K562 (cell line): ENCODE measurements around the gene ST14. TPM values are rescaled to one million over a fixed set of nuclear protein-coding genes. Genes with fewer than 3 reads are reported as not detected.

Source experiments
- ATAC-seq: fragments of 200-7000 bp; cut with Tn5 transposase; 3 replicates; pipeline ENCODE4 v1.9.1; 2020; ENCODE audit warnings: moderate library complexity
- BruUV-seq: library from RNA; stranded (reverse); fragments of 400-500 nt; replicated peaks from 2 replicates; lab custom pipeline; 2021; lab: Mats Ljungman, UMichigan
- CTCF ChIA-PET: fragments of 300-600 bp; formaldehyde crosslinking; extraction: SDS; loops from one replicate; lab custom pipeline; 2021; ENCODE audit warnings: low intra/inter-chr PET ratio; lab: Yijun Ruan, JAX
- POLR2A ChIA-PET: fragments of 300-600, 350-650 bp; sonication (Branson Sonifier 250); formaldehyde crosslinking; extraction: SDS; loops from one replicate; lab custom pipeline; 2021; ENCODE audit warnings: antibody characterized with exemption, inconsistent platforms; lab: Yijun Ruan, JAX
- DNase-seq, 4 experiments: peaks; one replicate each; pipeline versions ENCODE4 v3.0.0 to v3.0.0-alpha.2; 2011 to 2018; ENCODE audit warnings: low spot score in 3 of 4, mixed read lengths in 3 of 4; ENCODE audit errors: extremely low read depth in 1 of 4
- FAIRE-seq: peaks from 2 replicates; lab custom pipeline; 2011; peaks lifted over from hg19 to GRCh38; lab: Jason Lieb, UNC
- H2AFZ ChIP-seq: 2 replicates; pipeline ENCODE4 v1.6.0; 2011; ENCODE audit warnings: low read depth, low read length, control low read depth, inconsistent platforms
- H3K27ac ChIP-seq: fragments of 200-600 bp; 3 replicates; pipeline ENCODE4 v1.8.0; 2011; ENCODE audit warnings: low read depth, mild to moderate bottlenecking, control low read depth, inconsistent platforms, low read length, moderate library complexity, mixed read lengths; ENCODE audit errors: extremely low read depth
- H3K27me3 ChIP-seq, 2 experiments: fragments of 300-600 bp in 1 of 2; 2 replicates in 1 of 2; 3 replicates in 1 of 2; pipeline versions ENCODE4 v1.6.0 to v1.8.0; 2011; ENCODE audit warnings: inconsistent platforms in 2 of 2, low read length in 2 of 2, mild to moderate bottlenecking in 1 of 2, mixed read lengths in 1 of 2, moderate library complexity in 1 of 2; ENCODE audit not compliant: control insufficient read depth in 2 of 2, insufficient read depth in 2 of 2
- H3K36me3 ChIP-seq: fragments of 300-600 bp; 3 replicates; pipeline ENCODE4 v1.8.0; 2011; ENCODE audit warnings: mild to moderate bottlenecking, low read length, inconsistent platforms; ENCODE audit not compliant: control insufficient read depth, insufficient read depth
- H3K4me1 ChIP-seq, 2 experiments: fragments of 200-600 bp in 1 of 2; replicated peaks in 1 of 2; 2 replicates in 1 of 2; 3 replicates in 1 of 2; pipeline versions ENCODE4 v1.5.1 to v1.8.0; 2011; ENCODE audit warnings: inconsistent platforms in 2 of 2, low read length in 2 of 2, mild to moderate bottlenecking in 1 of 2, mixed read lengths in 1 of 2, moderate library complexity in 1 of 2; ENCODE audit not compliant: control insufficient read depth in 2 of 2, insufficient read depth in 2 of 2
- H3K4me2 ChIP-seq: 2 replicates; pipeline ENCODE4 v1.6.1; 2011; ENCODE audit warnings: low read length, control low read depth, inconsistent platforms, mixed read lengths; ENCODE audit not compliant: insufficient read depth
- H3K4me3 ChIP-seq: fragments of 200-600 bp; sonication (generic), shearing (Covaris generic); 2 replicates; pipeline ENCODE4 v1.5.1; 2016; ENCODE audit warnings: control low read depth, inconsistent platforms
- H3K79me2 ChIP-seq: fragments of 200-600 bp; 3 replicates; pipeline ENCODE4 v1.8.0; 2011; ENCODE audit warnings: low read length, inconsistent platforms; ENCODE audit not compliant: control insufficient read depth, insufficient read depth
- H3K9ac ChIP-seq, 2 experiments: 2 replicates each; pipeline versions ENCODE4 v1.6.0 to v1.6.1; 2011; ENCODE audit warnings: low read depth in 2 of 2, low read length in 2 of 2, control low read depth in 1 of 2, inconsistent platforms in 1 of 2, mild to moderate bottlenecking in 1 of 2, mixed read lengths in 1 of 2; ENCODE audit not compliant: insufficient read depth in 1 of 2
- H3K9me1 ChIP-seq: one replicate; pipeline ENCODE4 v1.6.0; 2011; ENCODE audit warnings: inconsistent platforms, mild to moderate bottlenecking, low read length, moderate library complexity; ENCODE audit not compliant: control insufficient read depth, insufficient read depth
- H3K9me3 ChIP-seq: replicated peaks from 2 replicates; pipeline ENCODE4 v1.5.1; 2011; ENCODE audit warnings: low read depth, low read length, inconsistent platforms; ENCODE audit not compliant: control insufficient read depth, insufficient read depth
- H4K20me1 ChIP-seq: replicated peaks from 2 replicates; pipeline ENCODE4 v1.6.1; 2011; ENCODE audit warnings: low read length, inconsistent platforms, mixed read lengths; ENCODE audit not compliant: control insufficient read depth, insufficient read depth
- CREB3 ChIP-seq: fragments of 450-650 bp; conservative IDR thresholded peaks from 2 replicates; pipeline ENCODE4 v1.6.1; 2016; ENCODE audit warnings: missing genetic modification characterization, low read depth, mild to moderate bottlenecking, missing compliant biosample characterization, moderate library complexity
- E2F3 ChIP-seq: fragments of 250-450 bp; sonication (Bioruptor Pico); IDR thresholded peaks from 2 replicates; pipeline ENCODE4 v1.4.0; 2020; ENCODE audit warnings: mild to moderate bottlenecking
- MCM2 ChIP-seq: fragments of 450-650 bp; IDR thresholded peaks from 2 replicates; pipeline ENCODE4 v1.6.1; 2017; ENCODE audit warnings: low read depth, mild to moderate bottlenecking
- MXI1 ChIP-seq: IDR thresholded peaks from 2 replicates; pipeline ENCODE4 v1.6.1; 2011; ENCODE audit warnings: low read depth, mild to moderate bottlenecking, improper control_type of control experiment, low read length
- NFATC3 ChIP-seq: fragments of 450-650 bp; IDR thresholded peaks from 2 replicates; pipeline ENCODE4 v1.6.1; 2017; ENCODE audit warnings: mild to moderate bottlenecking
- NFXL1 ChIP-seq: fragments of 450-650 bp; formaldehyde crosslinking; IDR thresholded peaks from 2 replicates; pipeline ENCODE4 v1.4.0; 2021; ENCODE audit warnings: mild to moderate bottlenecking
- RBFOX2 ChIP-seq: fragments of 200-400 bp; formaldehyde crosslinking; IDR thresholded peaks from 2 replicates; pipeline ENCODE4 v1.6.1; 2017; ENCODE audit warnings: low read depth, mild to moderate bottlenecking, low read length, moderate library complexity
- RBM14 ChIP-seq: fragments of 200-400 bp; formaldehyde crosslinking; IDR thresholded peaks from 2 replicates; pipeline ENCODE4 v1.6.1; 2018; ENCODE audit warnings: low read depth, mild to moderate bottlenecking, low read length, moderate library complexity, borderline replicate concordance; ENCODE audit not compliant: insufficient read depth
- TARDBP ChIP-seq: fragments of 450-650 bp; IDR thresholded peaks from 2 replicates; pipeline ENCODE4 v1.6.1; 2016
- TCF7 ChIP-seq: sonication (generic); IDR thresholded peaks from 2 replicates; pipeline ENCODE4 v1.6.1; 2016; ENCODE audit warnings: antibody characterized with exemption, borderline replicate concordance
- TEAD1 ChIP-seq, 2 experiments: fragments of 450-650 bp in 1 of 2; sonication (generic) in 1 of 2; formaldehyde crosslinking; IDR thresholded peaks; 2 replicates each; pipeline versions ENCODE4 v1.4.0 to v1.8.0; 2020 to 2022; ENCODE audit warnings: mild to moderate bottlenecking in 2 of 2, missing genetic modification reagents in 1 of 2
- TEAD4 ChIP-seq, 2 experiments: sonication (generic) in 1 of 2; formaldehyde crosslinking in 1 of 2; IDR thresholded peaks; 2 replicates each; pipeline versions ENCODE4 v1.6.1 to v1.8.0; 2012 to 2022; ENCODE audit warnings: borderline replicate concordance in 1 of 2, inconsistent platforms in 1 of 2, low read length in 1 of 2, mild to moderate bottlenecking in 1 of 2, missing genetic modification reagents in 1 of 2
- ZC3H8 ChIP-seq: fragments of 450-650 bp; IDR thresholded peaks from 2 replicates; pipeline ENCODE4 v1.6.1; 2017
- ZNF280A ChIP-seq: fragments of 450-650 bp; IDR thresholded peaks from 2 replicates; pipeline ENCODE4 v1.6.1; 2018; ENCODE audit warnings: mild to moderate bottlenecking, low read depth; ENCODE audit not compliant: partially characterized antibody
- ZNF41 ChIP-seq: fragments of 250-450 bp; sonication (Bioruptor Pico); conservative IDR thresholded peaks from 2 replicates; pipeline ENCODE4 v1.4.0; 2020; ENCODE audit warnings: mild to moderate bottlenecking
- ZNF717 ChIP-seq: fragments of 250-450 bp; sonication (Bioruptor Pico); IDR thresholded peaks from 2 replicates; pipeline ENCODE4 v1.5.0; 2021
- WGBS: fragments of 100-300 bp; shearing (Covaris generic); methylation state at CpG from one replicate; pipeline ENCODE4 v1.1.6; 2016; ENCODE audit warnings: low coverage, mixed read lengths; ENCODE audit not compliant: insufficient coverage; ENCODE audit errors: missing lambda C conversion rate; 5-methylcytosine and 5-hydroxymethylcytosine counted together
- in situ Hi-C: fragments of 300-500 bp; cut with MboI; formaldehyde crosslinking; loops from 4 replicates; pipeline ENCODE4 v1.15.0; 2018; ENCODE audit warnings: inconsistent platforms, mixed read lengths
- intact Hi-C: fragments of 100-400 bp; cut with micrococcal nuclease; formaldehyde crosslinking; loops from 2 replicates; pipeline ENCODE4 v1.14.2; 2022
- polyA plus RNA-seq, 8 experiments: library from polyadenylated mRNA; depleted of rRNA in 4 of 8; stranded (reverse) in 5 of 8; unstranded in 3 of 8; fragments of >200 nt; fragmentation: Nextera tagmentation in 2 of 8; fragmentation: Illumina TruSeq in 1 of 8; extraction: Ambion mirVana in 2 of 8; extraction: Trizol in 1 of 8; gene quantifications; 2 replicates each; pipeline versions ENCODE4 v1.2.1 to v1.2.3, GENCODE V29; 2011 to 2014; ENCODE audit warnings: inconsistent platforms in 1 of 8, missing spikeins in 1 of 8
- total RNA-seq, 7 experiments: library from RNA; depleted of rRNA in 6 of 7; stranded (reverse); fragments of >200 nt in 6 of 7; fragmentation: Illumina TruSeq in 2 of 7; extraction: Trizol in 2 of 7; gene quantifications; 2 replicates each; pipeline versions ENCODE4 v1.2.1 to v1.2.3, GENCODE V29; 2011 to 2021; ENCODE audit warnings: low replicate concordance in 1 of 7

The ST14 gene
- total and polyA plus RNA-seq, 9 of the 15 experiments (the other 6 are each of a cell fraction or from before 2014, with no cell fraction given), result 0.08 to 0.20 TPM; not detected in 7

GRCh38 chr11:130219148-130219547 is 59.6 kb downstream of the ST14 start:
- 2% methylated on average over 8 of the region's 8 CpGs for WGBS
- Histone ChIP-seq H3K27ac (no peak overlapping the region), H4K20me1 (no peaks in the 10 kb centered on the region; the same call in none of the 2 replicates), H3K4me1 (no peaks in the 10 kb centered on the region), H2AFZ (no peak overlapping the region), H3K4me2 (no peak overlapping the region), H3K36me3 (no peaks in the 10 kb centered on the region), H3K9ac (no peak overlapping the region), H3K4me3 (no peak overlapping the region), H3K9me3 (no peaks in the 10 kb centered on the region), H3K27me3 (peaks cover 33 to 73% of the 10 kb centered on the region in 2 experiments), H3K79me2 (no peaks in the 10 kb centered on the region), H3K9me1 (no peaks in the 10 kb centered on the region)
- FAIRE-seq (no peak), ATAC-seq (no peak), DNase-seq (no peak)
- no peak for TF ChIP-seq MCM2
- no peak for TF ChIP-seq TEAD4 (IDR thresholded peaks at IDR 0.05; ENCODE audit: low read length)
- TF ChIP-seq TEAD4 (CRISPR knock-in tag; IDR thresholded peaks at IDR 0.05; ENCODE audit: borderline replicate concordance), result no peak
- no peak for TF ChIP-seq RBFOX2
- TF ChIP-seq ZC3H8, result no peak
- TF ChIP-seq MXI1, result no peak
- TF ChIP-seq TCF7, result no peak
- TF ChIP-seq TEAD1 (CRISPR knock-in tag; IDR thresholded peaks at IDR 0.05), result no peak
- TF ChIP-seq RBM14, result no peak
- no peak for TF ChIP-seq TARDBP
- TF ChIP-seq ZNF280A, result no peak
- TF ChIP-seq NFATC3, result no peak
- no peak for TF ChIP-seq ZNF41
- no peak for TF ChIP-seq NFXL1 (CRISPR knock-in tag)
- no peak for TF ChIP-seq ZNF717
- TF ChIP-seq CREB3 (tag), result no peak
- no peak for TF ChIP-seq E2F3
- in situ Hi-C loops (loop anchor here (10.0 kb wide), 1 partner anchor 206 kb away; the partner anchor contains the start of gene ADAMTS8), intact Hi-C loops (no loop called here)
- BruUV-seq, result no TSS peak
- ChIA-PET CTCF (no interaction called here), POLR2A (interaction anchor here (1.7 kb wide), 1 partner anchor 16 kb away, joined by 4 read pairs; no protein-coding TSS in a partner anchor)
